Erythroblast (primary cell): Measurements from ENCODE around the gene TBX10.

Source experiments
- GATA1 ChIP-seq: IDR thresholded peaks from 2 replicates; pipeline ENCODE4 v1.6.1; 2011; ENCODE audit warnings: low read depth, mild to moderate bottlenecking, control low read depth, low read length, moderate library complexity
- POLR2A ChIP-seq: IDR thresholded peaks from 2 replicates; pipeline ENCODE4 v1.6.1; 2011; ENCODE audit warnings: mild to moderate bottlenecking, low read length

- TF ChIP-seq POLR2A, result no peak
- TF ChIP-seq GATA1, result no peak
These were observed 1.3 kb upstream of the TBX10 start for GRCh38 chr11:67640758-67641337.
